Kidney epithelial cell (primary cell): Measurements from ENCODE around the gene ECM2. TPM values are rescaled to one million over a fixed set of nuclear protein-coding genes. Genes with fewer than 3 reads are reported as not detected.
"Not testable (repeated sequence)": the region's sequence is repeated elsewhere in the genome, so short reads cannot be mapped to it uniquely, and the experiment has no call there.

Experiments
- DNase-seq: peaks from one replicate; pipeline ENCODE4 v3.0.0-alpha.2; 2010; ENCODE audit warnings: low read depth
- H3K27me3 ChIP-seq: 2 replicates; pipeline ENCODE4 v1.6.0; 2011; ENCODE audit warnings: low read length; ENCODE audit not compliant: control insufficient read depth, insufficient read depth
- H3K36me3 ChIP-seq: 2 replicates; pipeline ENCODE4 v1.5.1; 2011; ENCODE audit warnings: low read length; ENCODE audit not compliant: control insufficient read depth, insufficient read depth
- H3K4me3 ChIP-seq: 2 replicates; pipeline ENCODE4 v1.5.1; 2011; ENCODE audit warnings: low read depth, mild to moderate bottlenecking, control low read depth, low read length
- CTCF ChIP-seq: IDR thresholded peaks from 2 replicates; pipeline ENCODE4 v1.5.1; 2011; ENCODE audit warnings: mild to moderate bottlenecking, moderate library complexity, low read length, control low read depth, inconsistent platforms; ENCODE audit not compliant: insufficient read depth, poor library complexity, severe bottlenecking
- total RNA-seq: library from RNA; depleted of rRNA; stranded (reverse); fragments of >200 nt; gene quantifications from 2 replicates; pipeline ENCODE4 v1.2.3, GENCODE V29; 2015

Gene ECM2
- not detected in 2 replicates for total RNA-seq

GRCh38 chr9:92535940-92536850 lies at the start of gene ECM2:
Gene ECM2, minus strand, starts transcription at chr9:92535990. Its CDS starts 13,124 bp downstream, at chr9:92522866.
- Histone ChIP-seq H3K36me3 (no peaks in the 10 kb centered on the region), H3K27me3 (no peaks in the 10 kb centered on the region), H3K4me3 (no peak within 1 kb of the TSS)
- TF ChIP-seq CTCF, result no peak
- DNase-seq, result no peak

GRCh38 chr9:92576175-92576574 lies 40.4 kb upstream of the ECM2 start:
- Histone ChIP-seq H3K27me3 (no peaks in the 10 kb centered on the region), H3K4me3 (no peak overlapping the region), H3K36me3 (no peaks in the 10 kb centered on the region)
- DNase-seq, result no peak
- no peak for TF ChIP-seq CTCF

GRCh38 chr9:92573612-92574011 lies 37.8 kb upstream of the ECM2 start:
- DNase-seq, H3K36me3 ChIP-seq, H3K27me3 ChIP-seq: not testable (repeated sequence)

GRCh38 chr9:92571871-92572270 lies 36.1 kb upstream of the ECM2 start:
- H3K36me3 ChIP-seq, DNase-seq, H3K27me3 ChIP-seq, H3K4me3 ChIP-seq: not testable (repeated sequence)

More at GRCh38 chr9:92573612-92574011, 37.8 kb upstream of the ECM2 start:
- H3K4me3 ChIP-seq, result not testable (repeated sequence)

- Histone ChIP-seq H3K4me3 (no peak overlapping the region), H3K36me3 (no peaks in the 10 kb centered on the region), H3K27me3 (no peaks in the 10 kb centered on the region)
- no peak for DNase-seq
- TF ChIP-seq CTCF, result no peak
Measured at GRCh38 chr9:92564982-92565381, 29.2 kb upstream of the ECM2 start.

GRCh38 chr9:92564504-92564903 lies 28.7 kb upstream of the ECM2 start:
- H3K27me3 ChIP-seq, result no peaks in the 10 kb centered on the region
- no peaks in the 10 kb centered on the region for H3K36me3 ChIP-seq
- TF ChIP-seq CTCF, result no peak
- H3K4me3 ChIP-seq, result no peak overlapping the region
- DNase-seq, result no peak
